ENCODE measurements around the gene CCDC200. TPM values are rescaled to one million over a fixed set of nuclear protein-coding genes. Genes with fewer than 3 reads are reported as not detected.

Gene CCDC200
- total and polyA plus RNA-seq, 2 of the 13 experiments (the other 11 are each of a cell fraction or from before 2014, with no cell fraction given), result not detected

- TF ChIP-seq ZNF280B (CRISPR knock-in tag; IDR thresholded peaks at IDR 0.05; ENCODE audit: borderline replicate concordance), result peak; percentile 61; the same call in 1 of the 2 replicates
- no peak for TF ChIP-seq JUNB (CRISPR knock-in tag; IDR thresholded peaks at IDR 0.05; ENCODE audit: borderline replicate concordance)
- 0 out of 2 replicates have a peak, but pooled peaks have one; percentile 24 for TF ChIP-seq ZNF331 (CRISPR knock-in tag; IDR thresholded peaks at IDR 0.05)
- TF ChIP-seq MBNL3 (CRISPR knock-in tag; conservative IDR thresholded peaks at IDR 0.05), result no peak
- TF ChIP-seq KMT2A (CRISPR knock-in tag; IDR thresholded peaks at IDR 0.05), result no peak
- TF ChIP-seq ZNF678 (CRISPR knock-in tag; IDR thresholded peaks at IDR 0.05), result peak; percentile 13; the same call in 1 of the 2 replicates
- no peak for TF ChIP-seq SMC3 (IDR thresholded peaks at IDR 0.05; ENCODE audit: low read length)
- TF ChIP-seq JDP2 (CRISPR knock-in tag; IDR thresholded peaks at IDR 0.05; ENCODE audit: borderline replicate concordance), result no peak
- TF ChIP-seq JARID2 (CRISPR knock-in tag; IDR thresholded peaks at IDR 0.05; ENCODE audit: insufficient replicate concordance), result no peak
- TF ChIP-seq MTERF4 (CRISPR knock-in tag; IDR thresholded peaks at IDR 0.05), result no peak
- TF ChIP-seq ZNF788 (CRISPR knock-in tag; IDR thresholded peaks at IDR 0.05; ENCODE audit: borderline replicate concordance), result peak; percentile 11; the same call in 1 of the 2 replicates
- TF ChIP-seq, protein P1, sequence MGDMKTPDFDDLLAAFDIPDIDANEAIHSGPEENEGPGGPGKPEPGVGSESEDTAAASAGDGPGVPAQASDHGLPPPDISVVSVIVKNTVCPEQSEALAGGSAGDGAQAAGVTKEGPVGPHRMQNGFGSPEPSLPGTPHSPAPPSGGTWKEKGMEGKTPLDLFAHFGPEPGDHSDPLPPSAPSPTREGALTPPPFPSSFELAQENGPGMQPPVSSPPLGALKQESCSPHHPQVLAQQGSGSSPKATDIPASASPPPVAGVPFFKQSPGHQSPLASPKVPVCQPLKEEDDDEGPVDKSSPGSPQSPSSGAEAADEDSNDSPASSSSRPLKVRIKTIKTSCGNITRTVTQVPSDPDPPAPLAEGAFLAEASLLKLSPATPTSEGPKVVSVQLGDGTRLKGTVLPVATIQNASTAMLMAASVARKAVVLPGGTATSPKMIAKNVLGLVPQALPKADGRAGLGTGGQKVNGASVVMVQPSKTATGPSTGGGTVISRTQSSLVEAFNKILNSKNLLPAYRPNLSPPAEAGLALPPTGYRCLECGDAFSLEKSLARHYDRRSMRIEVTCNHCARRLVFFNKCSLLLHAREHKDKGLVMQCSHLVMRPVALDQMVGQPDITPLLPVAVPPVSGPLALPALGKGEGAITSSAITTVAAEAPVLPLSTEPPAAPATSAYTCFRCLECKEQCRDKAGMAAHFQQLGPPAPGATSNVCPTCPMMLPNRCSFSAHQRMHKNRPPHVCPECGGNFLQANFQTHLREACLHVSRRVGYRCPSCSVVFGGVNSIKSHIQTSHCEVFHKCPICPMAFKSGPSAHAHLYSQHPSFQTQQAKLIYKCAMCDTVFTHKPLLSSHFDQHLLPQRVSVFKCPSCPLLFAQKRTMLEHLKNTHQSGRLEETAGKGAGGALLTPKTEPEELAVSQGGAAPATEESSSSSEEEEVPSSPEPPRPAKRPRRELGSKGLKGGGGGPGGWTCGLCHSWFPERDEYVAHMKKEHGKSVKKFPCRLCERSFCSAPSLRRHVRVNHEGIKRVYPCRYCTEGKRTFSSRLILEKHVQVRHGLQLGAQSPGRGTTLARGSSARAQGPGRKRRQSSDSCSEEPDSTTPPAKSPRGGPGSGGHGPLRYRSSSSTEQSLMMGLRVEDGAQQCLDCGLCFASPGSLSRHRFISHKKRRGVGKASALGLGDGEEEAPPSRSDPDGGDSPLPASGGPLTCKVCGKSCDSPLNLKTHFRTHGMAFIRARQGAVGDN (CRISPR knock-in tag; IDR thresholded peaks at IDR 0.05), result peak; percentile 82; the same call in 1 of the 2 replicates
- no peak; the same call in 1 of the 2 replicates for TF ChIP-seq ZFX (CRISPR knock-in tag; IDR thresholded peaks at IDR 0.05; ENCODE audit: low read depth)
- TF ChIP-seq ZNF790 (CRISPR knock-in tag; IDR thresholded peaks at IDR 0.05; ENCODE audit: borderline replicate concordance), result no peak
- TF ChIP-seq, protein P2, sequence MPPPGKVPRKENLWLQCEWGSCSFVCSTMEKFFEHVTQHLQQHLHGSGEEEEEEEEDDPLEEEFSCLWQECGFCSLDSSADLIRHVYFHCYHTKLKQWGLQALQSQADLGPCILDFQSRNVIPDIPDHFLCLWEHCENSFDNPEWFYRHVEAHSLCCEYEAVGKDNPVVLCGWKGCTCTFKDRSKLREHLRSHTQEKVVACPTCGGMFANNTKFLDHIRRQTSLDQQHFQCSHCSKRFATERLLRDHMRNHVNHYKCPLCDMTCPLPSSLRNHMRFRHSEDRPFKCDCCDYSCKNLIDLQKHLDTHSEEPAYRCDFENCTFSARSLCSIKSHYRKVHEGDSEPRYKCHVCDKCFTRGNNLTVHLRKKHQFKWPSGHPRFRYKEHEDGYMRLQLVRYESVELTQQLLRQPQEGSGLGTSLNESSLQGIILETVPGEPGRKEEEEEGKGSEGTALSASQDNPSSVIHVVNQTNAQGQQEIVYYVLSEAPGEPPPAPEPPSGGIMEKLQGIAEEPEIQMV (CRISPR knock-in tag; IDR thresholded peaks at IDR 0.05; ENCODE audit: low read depth), result no peak
- TF ChIP-seq, protein P3, sequence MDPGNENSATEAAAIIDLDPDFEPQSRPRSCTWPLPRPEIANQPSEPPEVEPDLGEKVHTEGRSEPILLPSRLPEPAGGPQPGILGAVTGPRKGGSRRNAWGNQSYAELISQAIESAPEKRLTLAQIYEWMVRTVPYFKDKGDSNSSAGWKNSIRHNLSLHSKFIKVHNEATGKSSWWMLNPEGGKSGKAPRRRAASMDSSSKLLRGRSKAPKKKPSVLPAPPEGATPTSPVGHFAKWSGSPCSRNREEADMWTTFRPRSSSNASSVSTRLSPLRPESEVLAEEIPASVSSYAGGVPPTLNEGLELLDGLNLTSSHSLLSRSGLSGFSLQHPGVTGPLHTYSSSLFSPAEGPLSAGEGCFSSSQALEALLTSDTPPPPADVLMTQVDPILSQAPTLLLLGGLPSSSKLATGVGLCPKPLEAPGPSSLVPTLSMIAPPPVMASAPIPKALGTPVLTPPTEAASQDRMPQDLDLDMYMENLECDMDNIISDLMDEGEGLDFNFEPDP (CRISPR knock-in tag; conservative IDR thresholded peaks at IDR 0.05), result 0 out of 2 replicates have a peak, but pooled peaks have one; percentile 8
- TF ChIP-seq ZNF557 (CRISPR knock-in tag; IDR thresholded peaks at IDR 0.05), result 0 out of 2 replicates have a peak, but pooled peaks have one; percentile 3
- TF ChIP-seq CBFB (CRISPR knock-in tag; IDR thresholded peaks at IDR 0.05), result no peak
- TF ChIP-seq MEIS1 (CRISPR knock-in tag; IDR thresholded peaks at IDR 0.05; ENCODE audit: borderline replicate concordance), result 0 out of 2 replicates have a peak, but pooled peaks have one; percentile 4
- TF ChIP-seq KMT2B (CRISPR knock-in tag; IDR thresholded peaks at IDR 0.05), result no peak
- TF ChIP-seq ZFY (CRISPR knock-in tag; IDR thresholded peaks at IDR 0.05), result no peak
These were observed 10.8 kb downstream of the CCDC200 start (continued) for GRCh38 chr17:43217614-43218087.

Measured in HepG2 (cell line).